ENCODE measurements around the gene ARID1B.
A peak's percentile ranks its signal among the peaks of the same experiment; 100 is the strongest.

ARID1B gene

GRCh38 chr6:157230910-157231309 lies 453.7 kb downstream of the ARID1B start:
- H3K4me3 ChIP-seq (ENCODE audit: low read depth, low read length), result no peak overlapping the region

- H3K4me3 ChIP-seq (ENCODE audit: low read depth, low read length), result no peak overlapping the region
These were observed 455.1 kb downstream of the ARID1B start for GRCh38 chr6:157232161-157232895.

GRCh38 chr6:157233156-157233555 lies 456.0 kb downstream of the ARID1B start:
- H3K4me3 ChIP-seq (ENCODE audit: low read depth, low read length), result no peak overlapping the region

GRCh38 chr6:157233686-157234085 lies 456.5 kb downstream of the ARID1B start:
- H3K4me3 ChIP-seq (ENCODE audit: low read depth, low read length), result no peak overlapping the region

- H3K4me3 ChIP-seq (ENCODE audit: low read depth, low read length), result peak overlapping the region; percentile 55
These were observed 458.4 kb downstream of the ARID1B start for GRCh38 chr6:157235600-157236039.

- peak overlapping the region; percentile 55 for H3K4me3 ChIP-seq (ENCODE audit: low read depth, low read length)
These were observed 459.0 kb downstream of the ARID1B start for GRCh38 chr6:157236040-157236725.

- no peak overlapping the region for H3K4me3 ChIP-seq (ENCODE audit: low read depth, low read length)
These were observed 461.2 kb downstream of the ARID1B start for GRCh38 chr6:157238346-157238745.

- no peak overlapping the region for H3K4me3 ChIP-seq (ENCODE audit: low read depth, low read length)
These were observed 462.0 kb downstream of the ARID1B start for GRCh38 chr6:157239148-157239547.

- no peak overlapping the region for H3K4me3 ChIP-seq (ENCODE audit: low read depth, low read length)
These were observed 462.5 kb downstream of the ARID1B start for GRCh38 chr6:157239671-157240058.

GRCh38 chr6:157240059-157240959 lies 463.1 kb downstream of the ARID1B start:
- H3K4me3 ChIP-seq (ENCODE audit: low read depth, low read length), result no peak overlapping the region

GRCh38 chr6:157240960-157241311 lies 463.8 kb downstream of the ARID1B start:
- H3K4me3 ChIP-seq (ENCODE audit: low read depth, low read length), result no peak overlapping the region

- no peak overlapping the region for H3K4me3 ChIP-seq (ENCODE audit: low read depth, low read length)
These were observed 465.6 kb downstream of the ARID1B start for GRCh38 chr6:157242791-157243190.

GRCh38 chr6:157244175-157244574 lies 467.0 kb downstream of the ARID1B start:
- H3K4me3 ChIP-seq (ENCODE audit: low read depth, low read length), result no peak overlapping the region

GRCh38 chr6:157244780-157245179 lies 467.6 kb downstream of the ARID1B start:
- no peak overlapping the region for H3K4me3 ChIP-seq (ENCODE audit: low read depth, low read length)

GRCh38 chr6:157245436-157245835 lies 468.3 kb downstream of the ARID1B start:
- H3K4me3 ChIP-seq (ENCODE audit: low read depth, low read length), result no peak overlapping the region

GRCh38 chr6:157246048-157246630 lies 469.0 kb downstream of the ARID1B start:
- no peak overlapping the region for H3K4me3 ChIP-seq (ENCODE audit: low read depth, low read length)

GRCh38 chr6:157246771-157247484 lies 469.8 kb downstream of the ARID1B start:
- H3K4me3 ChIP-seq (ENCODE audit: low read depth, low read length), result no peak overlapping the region

- no peak overlapping the region for H3K4me3 ChIP-seq (ENCODE audit: low read depth, low read length)
These were observed 471.1 kb downstream of the ARID1B start for GRCh38 chr6:157248264-157248663.

GRCh38 chr6:157249826-157250225 lies 472.6 kb downstream of the ARID1B start:
- H3K4me3 ChIP-seq (ENCODE audit: low read depth, low read length), result no peak overlapping the region

GRCh38 chr6:157251586-157252247 lies 474.5 kb downstream of the ARID1B start:
- H3K4me3 ChIP-seq (ENCODE audit: low read depth, low read length), result no peak overlapping the region

Data from iPS-11a (cell line).